GM19438 (cell line): ENCODE results near the gene SLC35E2B.

ENCODE experiments used
- ATAC-seq: cut with Tn5 transposase; IDR thresholded peaks from one replicate; pipeline ENCODE4 v1.9.1; 2021; ENCODE audit warnings: low read depth; ENCODE audit not compliant: unreplicated experiment

The SLC35E2B gene

DNA sequence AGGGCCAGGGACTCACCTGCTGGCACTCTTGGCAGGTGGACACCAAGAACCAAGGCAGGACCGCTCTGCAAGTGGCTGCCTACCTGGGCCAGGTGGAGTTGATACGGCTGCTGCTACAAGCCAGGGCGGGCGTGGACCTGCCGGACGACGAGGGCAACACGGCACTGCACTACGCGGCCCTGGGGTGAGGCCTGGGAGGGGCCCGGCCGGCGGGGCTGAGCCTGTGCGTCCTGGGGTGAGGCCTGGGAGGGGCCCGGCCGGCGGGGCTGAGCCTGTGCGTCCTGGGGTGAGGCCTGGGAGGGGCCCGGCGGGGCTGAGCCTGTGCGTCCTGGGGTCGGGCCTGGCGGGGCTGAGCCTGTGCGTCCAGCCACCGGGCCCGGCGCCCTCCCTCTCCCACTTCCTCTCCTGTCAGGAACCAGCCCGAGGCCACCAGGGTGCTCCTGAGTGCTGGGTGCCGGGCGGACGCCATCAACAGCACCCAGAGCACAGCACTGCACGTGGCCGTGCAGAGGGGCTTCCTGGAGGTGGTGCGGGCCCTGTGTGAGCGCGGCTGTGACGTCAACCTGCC is 65.2 kb downstream of the SLC35E2B start:
- no peak for ATAC-seq

GRCh38 chr1:1626207-1627141 is 66.1 kb downstream of the SLC35E2B start:
- no peak for ATAC-seq

GRCh38 chr1:1625824-1626206 is 66.8 kb downstream of the SLC35E2B start:
- no peak for ATAC-seq

- ATAC-seq = no peak
Measured at GRCh38 chr1:1625404-1625775, 67.2 kb downstream of the SLC35E2B start.

GRCh38 chr1:1624443-1625403 is 67.9 kb downstream of the SLC35E2B start:
- no peak for ATAC-seq

- no peak for ATAC-seq
Measured at GRCh38 chr1:1623631-1624442, 68.8 kb downstream of the SLC35E2B start.

GRCh38 chr1:1623181-1623630 is 69.4 kb downstream of the SLC35E2B start:
- no peak for ATAC-seq

- ATAC-seq = no peak
Measured at GRCh38 chr1:1622788-1623094, 69.9 kb downstream of the SLC35E2B start.

- ATAC-seq = no peak
Measured at GRCh38 chr1:1622010-1622787, 70.4 kb downstream of the SLC35E2B start.

DNA sequence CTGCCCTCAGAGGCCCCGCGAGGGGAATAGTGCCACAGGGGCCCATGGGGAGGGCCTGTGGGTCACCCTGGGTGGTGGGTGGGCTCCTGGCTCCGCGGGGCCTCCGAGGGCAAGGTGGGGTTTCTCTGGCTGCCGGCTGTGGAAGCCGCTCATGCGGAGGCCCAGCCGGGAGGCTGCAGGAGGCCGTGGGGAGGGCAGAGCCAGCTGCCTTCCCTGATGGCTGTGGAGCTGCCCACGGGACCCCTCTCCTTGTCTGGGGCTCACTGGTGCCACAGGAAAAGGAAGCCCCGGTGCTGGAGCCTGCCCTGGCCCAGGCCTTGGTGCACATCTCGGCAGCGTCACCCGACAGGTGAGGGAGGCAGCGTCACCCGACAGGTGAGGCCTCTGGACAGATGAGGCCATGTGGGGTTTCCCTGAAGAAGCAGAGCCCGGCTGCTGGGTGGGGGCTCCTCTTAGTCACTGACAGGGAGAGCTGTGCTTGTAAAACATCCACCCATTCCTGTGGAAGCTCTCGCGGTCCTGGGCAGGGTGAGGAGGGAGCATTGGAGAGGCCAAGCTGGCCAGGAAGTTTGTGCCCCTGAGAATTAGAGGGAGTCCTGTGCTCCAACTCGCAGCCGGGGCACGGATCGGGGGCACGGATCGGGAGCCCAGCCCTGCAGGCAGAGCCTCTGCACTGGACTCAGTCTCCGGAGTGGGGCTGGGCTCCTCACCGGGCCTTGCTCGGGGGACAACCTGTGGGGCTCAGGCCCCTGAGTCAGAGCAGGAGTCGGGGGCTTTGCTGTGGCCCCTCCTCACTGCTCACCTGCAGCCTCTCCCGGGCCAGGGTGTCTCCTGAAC is 71.2 kb downstream of the SLC35E2B start:
- ATAC-seq = no peak

DNA sequence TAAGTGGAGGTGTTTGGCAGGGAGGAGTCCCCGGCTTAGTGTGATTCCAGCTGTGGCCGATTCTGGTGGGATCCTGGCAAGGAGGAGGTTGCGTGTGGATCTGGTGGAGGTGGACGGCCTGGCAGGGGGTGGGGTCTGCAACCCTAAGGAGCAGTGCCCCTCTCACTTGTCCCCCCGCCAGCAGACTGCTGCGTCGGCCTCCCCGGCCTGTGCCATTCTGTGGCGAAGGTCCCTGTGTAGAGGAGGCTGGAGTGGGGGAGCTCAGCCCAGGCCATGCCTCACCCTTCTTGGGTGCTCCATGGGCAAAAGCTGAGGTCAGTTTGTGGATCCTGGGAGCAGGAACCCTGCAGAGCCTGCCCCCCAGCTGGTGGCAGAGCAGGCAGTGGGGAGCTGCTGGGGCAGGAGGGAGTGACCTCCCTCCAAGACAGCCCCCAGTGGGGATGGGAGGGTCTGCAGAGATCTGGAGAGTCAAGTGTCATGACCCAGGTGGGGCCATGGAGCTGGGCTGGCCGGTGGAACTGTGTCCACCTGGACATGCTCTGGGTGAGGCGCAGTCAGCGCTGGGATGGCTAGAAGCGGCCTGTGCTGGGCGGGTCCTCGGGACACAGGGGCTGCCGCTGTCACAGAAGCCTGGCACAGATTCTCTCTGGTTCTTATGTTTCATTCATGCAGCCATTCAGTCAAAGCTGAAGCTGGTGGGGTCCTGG is 72.0 kb downstream of the SLC35E2B start:
- ATAC-seq = no peak

DNA sequence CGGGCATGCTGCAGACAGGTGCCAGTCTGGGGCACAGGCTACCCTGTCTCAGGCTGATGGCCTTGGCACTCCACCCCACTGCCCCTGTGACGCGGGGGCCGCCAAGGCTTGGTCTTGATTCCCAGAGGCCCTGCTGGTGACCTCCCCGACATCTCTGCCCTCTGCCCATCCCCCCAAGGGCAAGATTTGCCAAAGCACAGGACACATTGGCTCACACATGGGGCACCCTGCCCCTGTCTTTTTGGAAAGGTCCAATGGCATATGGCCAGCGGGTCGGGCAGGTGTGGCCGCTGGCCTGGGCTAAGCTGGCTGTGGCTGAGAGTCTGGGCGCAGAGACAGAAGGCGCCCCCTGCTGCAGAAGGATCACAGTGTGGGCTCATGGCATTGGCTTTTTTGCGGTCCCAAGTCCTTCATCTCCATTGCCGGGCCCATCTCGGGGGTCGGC is 72.7 kb downstream of the SLC35E2B start:
- ATAC-seq = no peak

GRCh38 chr1:1618396-1619068 is 74.1 kb downstream of the SLC35E2B start:
- ATAC-seq = no peak

GRCh38 chr1:1617925-1618324 is 74.7 kb downstream of the SLC35E2B start:
- no peak for ATAC-seq

DNA sequence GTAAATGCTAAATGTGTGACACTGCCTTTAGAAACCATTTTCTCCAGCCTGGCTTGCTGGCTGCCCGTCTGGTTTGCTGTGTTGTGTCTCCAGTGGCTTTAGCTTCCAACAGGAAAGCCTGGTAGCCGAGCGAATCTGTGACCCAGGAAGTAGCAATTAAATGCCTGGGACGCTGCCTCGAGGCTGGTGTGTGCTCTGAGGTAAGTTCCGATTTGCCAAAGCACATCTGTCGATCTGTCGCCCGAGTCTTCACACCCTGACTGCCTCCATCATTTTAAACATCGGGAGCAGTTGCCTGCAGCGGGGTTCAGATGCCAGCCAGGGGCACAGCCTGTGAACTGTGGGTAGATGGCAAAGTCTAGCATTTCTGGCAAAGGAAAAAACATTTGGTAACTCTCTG is 75.1 kb downstream of the SLC35E2B start:
- no peak for ATAC-seq

DNA sequence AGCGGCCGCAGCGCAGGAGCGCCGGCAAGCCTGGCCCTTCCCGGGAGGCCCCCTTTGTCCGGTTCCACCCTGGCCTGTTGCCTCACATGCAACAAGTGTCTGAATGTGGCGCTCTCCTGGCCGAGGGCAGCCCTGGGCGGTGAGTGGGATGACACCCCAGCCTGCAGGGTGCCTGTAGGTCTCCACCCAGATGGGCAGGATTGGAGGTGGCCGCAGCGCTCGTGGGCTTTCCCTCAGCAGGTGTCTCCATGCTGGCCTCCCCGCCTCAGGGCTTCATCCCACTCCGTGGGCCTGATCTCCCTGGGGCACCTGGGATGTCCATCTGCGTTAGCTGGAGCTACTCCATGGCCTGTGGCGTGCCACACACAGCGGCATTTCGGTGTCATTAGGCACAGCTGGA is 75.8 kb downstream of the SLC35E2B start:
- ATAC-seq = no peak

GRCh38 chr1:1616045-1616790 is 76.4 kb downstream of the SLC35E2B start:
- peak; percentile 6 for ATAC-seq
